ENCODE measurements around the gene HOXC9. TPM values are rescaled to one million over a fixed set of nuclear protein-coding genes. Genes with fewer than 3 reads are reported as not detected.

Gene HOXC9
- total RNA-seq, 1 donor from 2014 or later: 0.28 TPM

GRCh38 chr12:53963434-53964314 is 36.3 kb upstream of the HOXC9 start:
- peak overlapping the region; percentile 70 for H3K27ac Mint-ChIP-seq (ENCODE audit: unreplicated experiment)
- H3K9me3 Mint-ChIP-seq (ENCODE audit: unreplicated experiment): no peaks in the 10 kb centered on the region
- H3K36me3 Mint-ChIP-seq (ENCODE audit: low read depth, unreplicated experiment): no peaks in the 10 kb centered on the region
- peaks cover 45% of the 10 kb centered on the region for H3K4me1 Mint-ChIP-seq (ENCODE audit: unreplicated experiment)
- peaks cover 57% of the 10 kb centered on the region for H3K27me3 Mint-ChIP-seq (ENCODE audit: unreplicated experiment)
- TF ChIP-seq, protein P1, sequence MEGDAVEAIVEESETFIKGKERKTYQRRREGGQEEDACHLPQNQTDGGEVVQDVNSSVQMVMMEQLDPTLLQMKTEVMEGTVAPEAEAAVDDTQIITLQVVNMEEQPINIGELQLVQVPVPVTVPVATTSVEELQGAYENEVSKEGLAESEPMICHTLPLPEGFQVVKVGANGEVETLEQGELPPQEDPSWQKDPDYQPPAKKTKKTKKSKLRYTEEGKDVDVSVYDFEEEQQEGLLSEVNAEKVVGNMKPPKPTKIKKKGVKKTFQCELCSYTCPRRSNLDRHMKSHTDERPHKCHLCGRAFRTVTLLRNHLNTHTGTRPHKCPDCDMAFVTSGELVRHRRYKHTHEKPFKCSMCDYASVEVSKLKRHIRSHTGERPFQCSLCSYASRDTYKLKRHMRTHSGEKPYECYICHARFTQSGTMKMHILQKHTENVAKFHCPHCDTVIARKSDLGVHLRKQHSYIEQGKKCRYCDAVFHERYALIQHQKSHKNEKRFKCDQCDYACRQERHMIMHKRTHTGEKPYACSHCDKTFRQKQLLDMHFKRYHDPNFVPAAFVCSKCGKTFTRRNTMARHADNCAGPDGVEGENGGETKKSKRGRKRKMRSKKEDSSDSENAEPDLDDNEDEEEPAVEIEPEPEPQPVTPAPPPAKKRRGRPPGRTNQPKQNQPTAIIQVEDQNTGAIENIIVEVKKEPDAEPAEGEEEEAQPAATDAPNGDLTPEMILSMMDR (IDR thresholded peaks at IDR 0.05; ENCODE audit: unreplicated experiment): no peak
- H3K4me3 Mint-ChIP-seq (ENCODE audit: unreplicated experiment): no peak overlapping the region
- DNase-seq (ENCODE audit: low spot score): no peak

- Mint-ChIP-seq H3K4me3 (ENCODE audit: unreplicated experiment) (no peak overlapping the region), H3K27ac (ENCODE audit: unreplicated experiment) (no peak overlapping the region)
Measured at GRCh38 chr12:53964315-53964713, 35.6 kb upstream of the HOXC9 start.

GRCh38 chr12:53965281-53966084 is 34.5 kb upstream of the HOXC9 start:
- H3K4me3 Mint-ChIP-seq (ENCODE audit: unreplicated experiment): peak overlapping the region; percentile 37
- TF ChIP-seq, protein P1 (IDR thresholded peaks at IDR 0.05; ENCODE audit: unreplicated experiment): no peak
- H3K27me3 Mint-ChIP-seq (ENCODE audit: unreplicated experiment): peaks cover 46% of the 10 kb centered on the region
- no peaks in the 10 kb centered on the region for H3K9me3 Mint-ChIP-seq (ENCODE audit: unreplicated experiment)
- H3K4me1 Mint-ChIP-seq (ENCODE audit: unreplicated experiment): peaks cover 37% of the 10 kb centered on the region
- H3K36me3 Mint-ChIP-seq (ENCODE audit: low read depth, unreplicated experiment): no peaks in the 10 kb centered on the region
- no peak for DNase-seq (ENCODE audit: low spot score)
- H3K27ac Mint-ChIP-seq (ENCODE audit: unreplicated experiment): peak overlapping the region; percentile 59

More at GRCh38 chr12:53964315-53964713, 35.6 kb upstream of the HOXC9 start:
- no peak for DNase-seq (ENCODE audit: low spot score)
- H3K27me3 Mint-ChIP-seq (ENCODE audit: unreplicated experiment): peaks cover 55% of the 10 kb centered on the region
- peaks cover 47% of the 10 kb centered on the region for H3K4me1 Mint-ChIP-seq (ENCODE audit: unreplicated experiment)
- H3K36me3 Mint-ChIP-seq (ENCODE audit: low read depth, unreplicated experiment): no peaks in the 10 kb centered on the region
- no peaks in the 10 kb centered on the region for H3K9me3 Mint-ChIP-seq (ENCODE audit: unreplicated experiment)
- TF ChIP-seq, protein P1 (IDR thresholded peaks at IDR 0.05; ENCODE audit: unreplicated experiment): no peak

DNA sequence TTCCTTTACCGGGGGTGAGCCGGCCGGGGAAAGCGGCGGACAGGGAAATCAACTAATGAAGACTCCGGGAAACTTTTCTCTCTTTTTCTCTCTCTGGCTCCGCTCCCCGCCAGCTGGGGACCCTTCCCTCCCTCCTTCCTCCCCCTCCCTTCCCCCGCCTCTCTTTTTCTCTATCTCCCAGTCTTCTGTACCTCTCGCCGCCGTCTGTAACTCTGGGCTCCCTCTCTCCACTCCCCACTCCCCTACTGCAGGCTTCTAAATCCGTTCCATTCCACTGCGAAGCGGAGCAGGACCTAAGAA is 33.9 kb upstream of the HOXC9 start:
- H3K27ac Mint-ChIP-seq (ENCODE audit: unreplicated experiment): no peak overlapping the region
- no peaks in the 10 kb centered on the region for H3K9me3 Mint-ChIP-seq (ENCODE audit: unreplicated experiment)
- H3K27me3 Mint-ChIP-seq (ENCODE audit: unreplicated experiment): peaks cover 44% of the 10 kb centered on the region
- DNase-seq (ENCODE audit: low spot score): no peak
- H3K4me3 Mint-ChIP-seq (ENCODE audit: unreplicated experiment): peak overlapping the region; percentile 58
- H3K4me1 Mint-ChIP-seq (ENCODE audit: unreplicated experiment): peaks cover 36% of the 10 kb centered on the region
- TF ChIP-seq, protein P1 (IDR thresholded peaks at IDR 0.05; ENCODE audit: unreplicated experiment): no peak
- no peaks in the 10 kb centered on the region for H3K36me3 Mint-ChIP-seq (ENCODE audit: low read depth, unreplicated experiment)
